ENCODE data around the gene GRHL1.
A peak's percentile ranks its signal among the peaks of the same experiment; 100 is the strongest.

The GRHL1 gene

DNA sequence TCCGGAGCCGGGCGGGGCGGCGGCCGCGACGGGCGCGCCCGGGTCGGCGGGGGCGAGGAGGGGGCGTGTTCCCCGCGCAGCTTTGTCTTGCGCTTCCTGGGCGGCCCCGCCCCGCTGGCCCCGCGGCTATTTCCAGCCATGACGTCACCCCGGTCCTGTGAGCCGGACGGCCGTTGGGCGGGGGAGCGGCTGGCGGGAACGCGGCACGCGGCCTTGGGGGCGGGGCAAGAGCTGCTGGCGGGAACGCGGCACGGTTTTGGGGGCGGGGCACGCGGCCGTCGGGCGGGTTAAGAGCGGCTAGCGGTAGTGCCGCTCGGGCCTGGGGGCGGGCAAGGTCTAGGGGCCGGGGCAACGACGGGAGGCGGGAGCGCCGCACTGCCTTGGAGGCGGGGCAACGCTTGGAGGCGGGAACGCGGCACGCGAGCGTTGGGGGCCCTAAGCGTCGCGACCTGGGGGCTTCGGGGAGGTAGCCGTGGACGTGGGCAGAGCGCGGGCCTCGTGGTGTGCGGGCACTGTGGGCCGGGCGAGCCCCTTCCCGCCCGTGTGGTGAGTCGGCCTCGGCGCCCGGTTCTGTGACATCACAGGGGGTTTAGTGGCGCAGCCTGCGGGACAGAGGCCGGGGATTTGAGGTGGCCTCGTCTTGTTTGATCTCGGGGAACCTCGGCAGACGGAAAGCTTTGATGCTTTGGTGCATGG, 92.6 kb downstream of the GRHL1 start:
- peak; percentile 97 for DNase-seq

DNA sequence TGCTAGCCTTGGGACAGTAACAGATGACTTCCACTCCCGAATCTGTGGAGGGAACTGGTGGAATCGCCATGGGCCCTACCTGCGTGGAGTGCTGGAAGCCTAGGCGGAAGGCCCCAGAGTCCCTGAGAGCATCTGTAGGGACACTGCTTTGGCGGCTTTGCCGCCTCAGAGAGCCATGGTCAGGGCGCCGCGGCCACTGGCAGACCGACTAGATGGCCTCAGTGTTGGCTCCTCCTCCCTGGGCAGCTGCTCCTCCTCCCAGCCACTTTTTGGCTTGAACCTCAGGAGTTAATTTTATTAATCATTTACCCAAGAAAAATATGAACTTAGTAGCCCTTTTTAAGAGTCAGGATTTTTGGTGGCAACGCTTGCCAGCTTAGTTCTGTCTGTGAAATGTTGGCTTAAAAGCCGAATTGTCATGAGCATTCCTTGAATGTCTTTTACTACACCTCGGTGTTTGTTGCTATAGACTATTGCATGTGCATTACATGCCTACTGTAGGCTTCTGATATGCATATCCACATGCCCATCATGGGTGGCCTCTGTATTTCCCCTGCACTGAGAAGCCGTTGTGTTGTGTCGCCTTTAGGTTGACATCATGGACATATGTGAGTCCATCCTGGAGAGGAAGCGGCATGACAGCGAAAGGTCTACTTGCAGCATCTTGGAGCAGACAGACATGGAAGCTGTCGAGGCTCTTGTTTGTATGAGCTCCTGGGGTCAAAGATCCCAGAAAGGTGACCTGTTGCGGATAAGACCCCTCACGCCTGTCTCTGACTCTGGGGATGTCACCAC, 94.3 kb downstream of the GRHL1 start:
- DNase-seq: no peak

DNA sequence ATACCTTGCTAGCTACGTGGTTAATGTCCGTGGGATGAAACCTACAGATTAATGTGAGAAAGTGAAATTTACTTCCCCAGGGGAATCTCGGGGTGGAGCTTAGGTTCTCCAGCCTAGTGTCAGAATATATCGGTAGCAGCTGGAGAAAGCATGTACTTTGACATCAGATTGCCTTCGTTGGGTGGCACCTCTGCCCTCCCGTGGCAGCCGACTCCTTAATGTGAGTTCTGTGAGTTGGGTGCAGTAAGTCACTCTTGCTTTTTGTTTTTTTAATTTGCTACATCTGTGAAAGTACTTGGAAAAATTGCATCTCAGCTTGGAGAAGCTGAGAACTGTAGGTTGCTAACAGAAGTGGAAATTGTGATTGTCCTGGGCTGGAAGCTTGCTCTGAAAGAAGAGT, 95.4 kb downstream of the GRHL1 start:
- no peak for DNase-seq

DNA sequence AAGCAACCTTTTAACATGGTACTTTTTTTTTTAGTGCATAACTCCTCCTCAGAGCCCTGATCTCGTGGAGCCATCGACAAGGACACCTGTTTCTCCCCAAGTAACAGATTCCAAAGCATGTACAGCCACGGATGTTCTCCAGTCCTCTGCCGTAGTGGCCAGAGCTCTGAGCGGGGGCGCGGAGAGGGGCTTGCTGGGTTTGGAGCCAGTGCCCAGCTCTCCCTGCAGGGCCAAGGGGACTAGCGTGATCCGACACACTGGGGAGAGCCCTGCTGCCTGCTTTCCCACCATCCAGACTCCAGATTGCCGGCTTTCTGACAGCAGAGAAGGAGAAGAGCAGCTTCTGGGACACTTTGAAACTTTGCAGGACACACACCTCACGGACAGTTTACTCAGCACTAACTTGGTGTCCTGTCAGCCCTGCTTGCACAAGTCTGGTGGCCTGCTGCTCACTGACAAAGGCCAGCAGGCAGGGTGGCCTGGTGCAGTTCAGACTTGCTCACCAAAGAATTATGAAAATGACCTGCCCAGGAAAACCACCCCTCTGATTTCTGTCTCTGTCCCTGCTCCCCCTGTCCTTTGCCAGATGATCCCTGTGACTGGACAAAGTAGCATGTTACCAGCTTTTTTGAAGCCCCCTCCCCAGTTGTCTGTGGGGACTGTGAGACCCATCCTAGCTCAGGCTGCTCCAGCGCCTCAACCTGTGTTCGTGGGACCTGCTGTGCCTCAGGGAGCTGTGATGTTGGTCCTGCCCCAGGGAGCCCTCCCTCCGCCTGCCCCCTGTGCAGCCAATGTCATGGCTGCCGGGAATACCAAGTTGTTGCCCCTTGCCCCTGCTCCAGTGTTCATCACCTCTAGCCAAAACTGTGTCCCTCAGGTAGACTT, 96.4 kb downstream of the GRHL1 start:
- DNase-seq: no peak

DNA sequence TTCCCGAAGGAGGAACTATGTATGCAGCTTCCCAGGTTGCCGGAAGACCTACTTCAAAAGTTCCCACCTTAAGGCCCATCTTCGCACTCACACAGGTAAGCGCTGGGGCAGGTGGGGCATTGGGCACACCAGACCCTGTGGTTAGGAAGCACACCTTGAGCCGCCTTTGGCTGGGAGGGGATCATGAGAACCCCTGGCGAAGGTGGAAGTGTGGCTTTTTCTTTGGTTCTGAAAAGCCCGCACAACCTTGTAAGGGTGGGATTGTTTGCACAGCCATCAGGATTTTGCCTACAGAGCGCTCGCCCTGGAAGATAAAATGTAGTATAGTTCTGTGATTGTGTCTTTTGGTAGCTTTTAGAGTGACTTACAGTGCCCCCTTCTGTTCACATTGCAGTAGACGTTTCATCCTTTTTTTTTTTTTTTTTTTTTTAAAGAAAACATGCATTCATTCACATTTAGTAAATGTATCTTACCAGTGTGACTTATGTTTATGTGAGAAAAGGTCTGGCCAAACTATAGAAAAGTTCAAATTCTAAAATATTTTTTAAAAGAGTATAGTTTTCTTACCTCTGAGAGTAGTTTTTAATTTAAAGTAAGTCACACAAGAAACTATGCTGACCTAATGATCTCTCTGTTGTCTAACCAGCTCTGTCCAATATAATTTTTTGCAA, 97.1 kb downstream of the GRHL1 start:
- DNase-seq: no peak

Measured in stimulated activated CD8-positive, alpha-beta memory T cell treated with anti-CD3 and anti-CD28 coated beads, Interleukin-4, amount 100 ng/mL, for 48 hours (primary cell).